H9 (cell line): ENCODE measurements around the gene AFF2. TPM values are rescaled to one million over a fixed set of nuclear protein-coding genes. Genes with fewer than 3 reads are reported as not detected.

Experiments used
- DNase-seq: peaks from one replicate; pipeline ENCODE4 v3.0.0-alpha.2; 2017
- H2AFZ ChIP-seq: one replicate; pipeline ENCODE4 v1.6.1; 2013; ENCODE audit warnings: mild to moderate bottlenecking, low read length, control low read depth, moderate library complexity
- H2AK5ac ChIP-seq: 2 replicates; pipeline ENCODE4 v1.6.1; 2013; ENCODE audit warnings: low read length, control low read depth, mixed read lengths; ENCODE audit not compliant: insufficient read length
- H2BK120ac ChIP-seq: one replicate; pipeline ENCODE4 v1.6.1; 2013; ENCODE audit warnings: low read depth, mild to moderate bottlenecking, low read length, control low read depth, inconsistent platforms; ENCODE audit not compliant: poor library complexity, severe bottlenecking
- H2BK12ac ChIP-seq: 2 replicates; pipeline ENCODE4 v1.6.1; 2013; ENCODE audit warnings: low read length, control low read depth, mixed read lengths, low read depth; ENCODE audit not compliant: insufficient read length
- H2BK15ac ChIP-seq: 2 replicates; pipeline ENCODE4 v1.6.1; 2013; ENCODE audit warnings: low read depth, low read length, control low read depth
- H2BK20ac ChIP-seq: one replicate; pipeline ENCODE4 v1.6.1; 2013; ENCODE audit warnings: low read depth, mild to moderate bottlenecking, low read length, control low read depth, inconsistent platforms; ENCODE audit not compliant: poor library complexity, severe bottlenecking
- H2BK5ac ChIP-seq: 2 replicates; pipeline ENCODE4 v1.6.1; 2013; ENCODE audit warnings: low read length, control low read depth, mixed read lengths; ENCODE audit not compliant: insufficient read length
- H3K14ac ChIP-seq: 2 replicates; pipeline ENCODE4 v1.6.1; 2013; ENCODE audit warnings: low read length, control low read depth; ENCODE audit not compliant: insufficient read depth
- H3K18ac ChIP-seq: 2 replicates; pipeline ENCODE4 v1.6.1; 2013; ENCODE audit warnings: low read depth, mild to moderate bottlenecking, mixed read lengths, low read length, control low read depth; ENCODE audit not compliant: insufficient read length
- H3K23ac ChIP-seq: 2 replicates; pipeline ENCODE4 v1.6.1; 2013; ENCODE audit warnings: low read length, control low read depth, mixed read lengths, low read depth; ENCODE audit not compliant: insufficient read length
- H3K23me2 ChIP-seq: 2 replicates; pipeline ENCODE4 v1.6.1; 2013; ENCODE audit warnings: low read depth, mild to moderate bottlenecking, mixed read lengths, low read length, control low read depth; ENCODE audit not compliant: insufficient read length, poor library complexity, severe bottlenecking
- H3K27ac ChIP-seq: 2 replicates; pipeline ENCODE4 v1.5.1; 2013; ENCODE audit warnings: low read length, control low read depth, mixed read lengths, low read depth; ENCODE audit not compliant: insufficient read length
- H3K27me3 ChIP-seq: 2 replicates; pipeline ENCODE4 v1.6.1; 2013; ENCODE audit warnings: low read length, control low read depth, inconsistent platforms; ENCODE audit not compliant: insufficient read depth
- H3K4ac ChIP-seq: 2 replicates; pipeline ENCODE4 v1.6.1; 2013; ENCODE audit warnings: low read depth, mild to moderate bottlenecking, control low read depth, inconsistent platforms, low read length, moderate library complexity
- H3K4me1 ChIP-seq: 2 replicates; pipeline ENCODE4 v1.6.1; 2013; ENCODE audit warnings: low read length, control low read depth, inconsistent platforms; ENCODE audit not compliant: insufficient read depth
- H3K4me2 ChIP-seq: 2 replicates; pipeline ENCODE4 v1.6.1; 2013; ENCODE audit warnings: low read length, control low read depth, mixed read lengths; ENCODE audit not compliant: insufficient read length, insufficient read depth
- H3K56ac ChIP-seq: 2 replicates; pipeline ENCODE4 v1.6.1; 2013; ENCODE audit warnings: low read depth, mild to moderate bottlenecking, mixed read lengths, low read length, control low read depth; ENCODE audit not compliant: insufficient read length
- H3K79me1 ChIP-seq: 2 replicates; pipeline ENCODE4 v1.6.1; 2013; ENCODE audit warnings: low read depth, mild to moderate bottlenecking, moderate library complexity, low read length, control low read depth, inconsistent platforms; ENCODE audit not compliant: insufficient read depth, poor library complexity, severe bottlenecking
- H3K79me2 ChIP-seq: 2 replicates; pipeline ENCODE4 v1.6.1; 2013; ENCODE audit warnings: low read length, control low read depth, inconsistent platforms; ENCODE audit not compliant: insufficient read depth
- H3K9ac ChIP-seq: 2 replicates; pipeline ENCODE4 v1.6.1; 2013; ENCODE audit warnings: low read length, control low read depth, mixed read lengths; ENCODE audit not compliant: insufficient read length; ENCODE audit errors: extremely low read depth
- H3K9me3 ChIP-seq: one replicate; pipeline ENCODE4 v1.6.1; 2013; ENCODE audit warnings: low read depth, low read length, inconsistent platforms; ENCODE audit not compliant: control insufficient read depth
- H3T11ph ChIP-seq: one replicate; pipeline ENCODE4 v1.6.1; 2013; ENCODE audit warnings: mild to moderate bottlenecking, low read length, control low read depth, inconsistent platforms
- H4K20me1 ChIP-seq: one replicate; pipeline ENCODE4 v1.6.1; 2013; ENCODE audit not compliant: control insufficient read depth, insufficient read length, insufficient read depth
- H4K5ac ChIP-seq: 2 replicates; pipeline ENCODE4 v1.6.1; 2013; ENCODE audit warnings: low read depth, mild to moderate bottlenecking, mixed read lengths, low read length, control low read depth; ENCODE audit not compliant: insufficient read length
- H4K8ac ChIP-seq: replicated peaks from 2 replicates; pipeline ENCODE4 v1.6.1; 2013; ENCODE audit warnings: low read length, control low read depth, mixed read lengths, low read depth; ENCODE audit not compliant: insufficient read length
- H4K91ac ChIP-seq: 2 replicates; pipeline ENCODE4 v1.6.1; 2013; ENCODE audit warnings: low read depth, mild to moderate bottlenecking, moderate library complexity, mixed read lengths, low read length, control low read depth; ENCODE audit not compliant: insufficient read length
- H3K27ac Mint-ChIP-seq, 3 experiments: 2 replicates in 2 of 3; 3 replicates in 1 of 3; pipeline ENCODE4 v1.8.0; 2020 to 2021; ENCODE audit warnings: mixed read lengths in 3 of 3, mild to moderate bottlenecking in 1 of 3, moderate library complexity in 1 of 3
- H3K27me3 Mint-ChIP-seq: 2 replicates; pipeline ENCODE4 v1.8.0; 2021; ENCODE audit warnings: low read depth, mild to moderate bottlenecking, moderate library complexity, mixed read lengths
- H3K36me3 Mint-ChIP-seq, 3 experiments: 2 replicates in 2 of 3; 3 replicates in 1 of 3; pipeline ENCODE4 v1.8.0; 2020 to 2021; ENCODE audit warnings: low read depth in 3 of 3, mixed read lengths in 3 of 3; ENCODE audit not compliant: insufficient read depth in 1 of 3
- H3K4me1 Mint-ChIP-seq, 2 experiments: 2 replicates each; pipeline ENCODE4 v1.8.0; 2020; ENCODE audit warnings: mixed read lengths in 2 of 2
- H3K4me3 Mint-ChIP-seq, 2 experiments: 2 replicates in 1 of 2; 3 replicates in 1 of 2; pipeline ENCODE4 v1.8.0; 2020 to 2021; ENCODE audit warnings: mild to moderate bottlenecking in 2 of 2, mixed read lengths in 2 of 2, moderate library complexity in 1 of 2
- H3K9me3 Mint-ChIP-seq, 2 experiments: 2 replicates in 1 of 2; 3 replicates in 1 of 2; pipeline ENCODE4 v1.8.0; 2020; ENCODE audit warnings: mild to moderate bottlenecking in 2 of 2, mixed read lengths in 2 of 2, moderate library complexity in 1 of 2
- WGBS: extraction: QIAGEN DNeasy Blood & Tissue Kit; methylation state at CpG from one replicate; pipeline ENCODE4 v1.1.7; 2013; ENCODE audit warnings: missing lambda C conversion rate, low lambda C conversion rate, mixed read lengths; ENCODE audit not compliant: insufficient read length; ENCODE audit errors: extremely low coverage; 5-methylcytosine and 5-hydroxymethylcytosine counted together
- total RNA-seq: library from RNA; stranded (reverse); gene quantifications from 2 replicates; pipeline ENCODE4 v1.2.1, GENCODE V29; 2021
- TF ChIP-seq, protein P1 (sequence below): fragments of 200-600 bp; sonication (generic); conservative IDR thresholded peaks from 3 replicates; pipeline ENCODE4 v1.8.0; 2021; ENCODE audit warnings: antibody characterized with exemption, mild to moderate bottlenecking

The AFF2 gene
- total RNA-seq, 1 experiment from 2014 or later = 14.6 TPM

DNA sequence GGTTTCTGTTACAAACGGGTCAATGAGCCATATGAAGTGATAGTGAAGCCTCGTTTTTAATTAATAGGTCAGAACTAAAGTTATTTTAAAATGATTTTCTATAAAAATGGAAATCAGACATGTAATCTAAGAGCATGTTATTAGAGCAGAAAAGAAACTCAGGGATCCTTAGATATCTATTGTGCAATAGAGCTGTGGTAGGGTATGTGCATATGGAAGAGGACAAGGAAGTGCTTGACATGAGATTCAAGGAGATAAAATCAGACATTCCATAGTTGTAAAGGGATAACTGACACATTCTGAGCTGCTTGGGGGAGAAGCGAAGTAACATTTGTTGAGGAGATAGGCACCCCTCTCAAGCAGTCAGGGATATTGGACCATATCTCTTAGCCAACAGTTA lies 143.0 kb downstream of the AFF2 start:
- no peaks in the 10 kb centered on the region for H3K27me3 ChIP-seq
- WGBS = no CpG with 5 or more reads among the region's 3 CpGs
- H3T11ph ChIP-seq = no peak overlapping the region
- H2AFZ ChIP-seq = no peak overlapping the region
- H2BK120ac ChIP-seq = no peak overlapping the region
- no peak overlapping the region for H3K18ac ChIP-seq
- H3K9me3 Mint-ChIP-seq = peaks cover 58 to 66% of the 10 kb centered on the region in 2 experiments
- no peaks in the 10 kb centered on the region for H3K4me1 Mint-ChIP-seq
- no peak overlapping the region for H3K56ac ChIP-seq
- H3K36me3 Mint-ChIP-seq = peaks cover 0 to 1% (median 0%) of the 10 kb centered on the region in 3 experiments; a peak in 4 of 7 replicates
- no peaks in the 10 kb centered on the region for H3K79me1 ChIP-seq
- no peak overlapping the region for H2BK5ac ChIP-seq
- no peak overlapping the region for H3K9ac ChIP-seq
- H3K27ac ChIP-seq = no peak overlapping the region
- no peaks in the 10 kb centered on the region for H3K27me3 Mint-ChIP-seq
- no peak overlapping the region for H4K8ac ChIP-seq
- no peak for DNase-seq
- no peak overlapping the region for H4K91ac ChIP-seq
- H3K4me3 Mint-ChIP-seq = no peak overlapping the region
- no peaks in the 10 kb centered on the region for H3K4me1 ChIP-seq
- no peak overlapping the region for H2BK12ac ChIP-seq
- no peaks in the 10 kb centered on the region for H3K79me2 ChIP-seq
- H4K5ac ChIP-seq = no peak overlapping the region
- H3K23ac ChIP-seq = no peak overlapping the region
- H3K4me2 ChIP-seq = no peak overlapping the region
- peaks cover 32% of the 10 kb centered on the region for H3K9me3 ChIP-seq
- H3K14ac ChIP-seq = no peak overlapping the region
- H3K23me2 ChIP-seq = no peaks in the 10 kb centered on the region
- no peak overlapping the region for H3K4ac ChIP-seq
- TF ChIP-seq, protein P1, sequence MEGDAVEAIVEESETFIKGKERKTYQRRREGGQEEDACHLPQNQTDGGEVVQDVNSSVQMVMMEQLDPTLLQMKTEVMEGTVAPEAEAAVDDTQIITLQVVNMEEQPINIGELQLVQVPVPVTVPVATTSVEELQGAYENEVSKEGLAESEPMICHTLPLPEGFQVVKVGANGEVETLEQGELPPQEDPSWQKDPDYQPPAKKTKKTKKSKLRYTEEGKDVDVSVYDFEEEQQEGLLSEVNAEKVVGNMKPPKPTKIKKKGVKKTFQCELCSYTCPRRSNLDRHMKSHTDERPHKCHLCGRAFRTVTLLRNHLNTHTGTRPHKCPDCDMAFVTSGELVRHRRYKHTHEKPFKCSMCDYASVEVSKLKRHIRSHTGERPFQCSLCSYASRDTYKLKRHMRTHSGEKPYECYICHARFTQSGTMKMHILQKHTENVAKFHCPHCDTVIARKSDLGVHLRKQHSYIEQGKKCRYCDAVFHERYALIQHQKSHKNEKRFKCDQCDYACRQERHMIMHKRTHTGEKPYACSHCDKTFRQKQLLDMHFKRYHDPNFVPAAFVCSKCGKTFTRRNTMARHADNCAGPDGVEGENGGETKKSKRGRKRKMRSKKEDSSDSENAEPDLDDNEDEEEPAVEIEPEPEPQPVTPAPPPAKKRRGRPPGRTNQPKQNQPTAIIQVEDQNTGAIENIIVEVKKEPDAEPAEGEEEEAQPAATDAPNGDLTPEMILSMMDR = no peak
- H4K20me1 ChIP-seq = no peaks in the 10 kb centered on the region
- no peak overlapping the region for H2BK15ac ChIP-seq
- H2AK5ac ChIP-seq = no peak overlapping the region
- no peak overlapping the region for H3K27ac Mint-ChIP-seq
- no peak overlapping the region for H2BK20ac ChIP-seq
